HAP-1 (cell line): ENCODE data around the gene P2RX6.

Experiments used
- DNase-seq, 2 experiments: peaks; one replicate each; pipeline ENCODE4 v3.0.0-alpha.2; 2016 to 2020; ENCODE audit warnings: low spot score in 2 of 2
- H3K27me3 ChIP-seq: fragments of 250-450 bp; sonication (Bioruptor Pico); 2 replicates; pipeline ENCODE4 v1.5.1; 2020; ENCODE audit warnings: low read depth, mild to moderate bottlenecking, moderate library complexity
- H3K36me3 ChIP-seq: fragments of 250-450 bp; sonication (Bioruptor Pico); replicated peaks from 2 replicates; pipeline ENCODE4 v1.5.1; 2020; ENCODE audit warnings: mild to moderate bottlenecking
- H3K4me1 ChIP-seq: fragments of 250-450 bp; sonication (Bioruptor Pico); 2 replicates; pipeline ENCODE4 v1.5.1; 2020; ENCODE audit warnings: mild to moderate bottlenecking
- H3K4me3 ChIP-seq: fragments of 250-450 bp; sonication (Bioruptor Pico); 2 replicates; pipeline ENCODE4 v1.5.1; 2020; ENCODE audit warnings: mild to moderate bottlenecking, moderate library complexity
- H3K9me3 ChIP-seq: fragments of 250-450 bp; sonication (Bioruptor Pico); 2 replicates; pipeline ENCODE4 v1.5.1; 2020; ENCODE audit warnings: mild to moderate bottlenecking, moderate library complexity
- in situ Hi-C: fragments of 300-500 bp; cut with MboI; formaldehyde crosslinking; loops from 3 replicates; pipeline ENCODE4 v1.14.3; 2020; ENCODE audit warnings: low sequenced_read_pairs, inconsistent platforms, mixed read lengths

The P2RX6 gene

GRCh38 chr22:21075516-21076138 is 60.7 kb downstream of the P2RX6 start:
- Histone ChIP-seq H3K36me3 (no peaks in the 10 kb centered on the region), H3K9me3 (no peaks in the 10 kb centered on the region), H3K27me3 (no peaks in the 10 kb centered on the region), H3K4me1 (no peaks in the 10 kb centered on the region), H3K4me3 (no peak overlapping the region)
- DNase-seq: no peak
- in situ Hi-C loops: no loop called here

- Histone ChIP-seq H3K4me3 (no peak overlapping the region), H3K9me3 (no peaks in the 10 kb centered on the region), H3K36me3 (no peaks in the 10 kb centered on the region), H3K4me1 (no peaks in the 10 kb centered on the region), H3K27me3 (no peaks in the 10 kb centered on the region)
- DNase-seq: no peak
- in situ Hi-C loops: no loop called here
These were observed 62.1 kb downstream of the P2RX6 start for GRCh38 chr22:21076912-21077625.
